ENCODE measurements around the gene C1orf56. TPM values are rescaled to one million over a fixed set of nuclear protein-coding genes. Genes with fewer than 3 reads are reported as not detected.

The C1orf56 gene
- polyA plus RNA-seq, 2 of the 4 experiments (the other 2 are of a cell fraction) = 2.9 to 6.6 TPM

DNA sequence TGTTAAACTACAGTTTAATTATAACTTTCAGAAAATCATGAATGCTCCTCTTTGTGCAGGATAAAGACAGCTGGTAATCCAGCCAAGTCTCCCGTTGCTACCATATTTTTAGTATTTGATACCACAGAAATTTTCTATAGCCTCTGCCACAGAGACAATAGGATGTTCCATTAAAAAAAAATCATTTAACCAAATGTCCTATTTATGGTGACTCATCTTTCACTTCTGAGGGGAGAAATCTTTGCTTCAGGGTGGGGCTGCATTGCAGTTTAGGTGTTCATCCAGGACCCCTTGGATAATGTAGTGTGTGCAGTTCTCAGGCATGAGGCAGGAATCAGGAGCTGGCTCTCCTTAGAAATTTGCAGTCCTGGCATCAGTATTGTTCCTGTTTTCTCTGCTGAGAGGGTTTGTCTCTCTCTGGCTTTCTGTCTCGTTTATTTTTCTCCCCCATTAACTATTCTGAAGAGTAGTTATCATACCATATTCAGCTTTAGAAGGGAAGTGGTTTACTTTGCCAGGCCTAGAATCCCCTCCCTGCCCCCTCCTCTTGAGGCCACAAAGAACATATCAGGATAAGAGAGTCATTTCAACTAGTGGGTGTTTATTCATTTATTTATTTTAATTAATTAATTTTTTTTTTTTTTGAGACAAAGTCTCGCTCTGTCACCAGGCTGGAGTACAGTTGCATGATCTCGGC, 36.2 kb upstream of the C1orf56 start:
- 70% methylated on average over 4 of the region's 4 CpGs for WGBS (ENCODE audit: missing lambda C conversion rate)
- ChIA-PET POLR2A (no interaction called here), CTCF (interaction anchor here (0.9 to 2.4 kb wide), 5 partner anchors 14 to 144 kb away, joined by 3 to 14 read pairs (median 3); partner anchors contain the start of genes C1orf56, CDC42SE1 and MLLT11)
- Histone ChIP-seq H3K4me3 (no peak overlapping the region), H3K9me3 (no peaks in the 10 kb centered on the region), H3K4me2 (peak overlapping the region; percentile 9; the same call in 1 of the 3 replicates), H3K4me1 (peaks cover 45% of the 10 kb centered on the region), H3K27ac (no peak overlapping the region)
- no peak for DNase-seq (ENCODE audit: low read depth in 1 of 2, low spot score in 1 of 2)
- no peak for ATAC-seq
- no peak for TF ChIP-seq FOSL2 (IDR thresholded peaks at IDR 0.05)
- peak; percentile 52 for TF ChIP-seq FOSL2 (CRISPR knock-in tag; IDR thresholded peaks at IDR 0.05)
- TF ChIP-seq JUN (IDR thresholded peaks at IDR 0.05) = no peak
- FAIRE-seq = no peak

DNA sequence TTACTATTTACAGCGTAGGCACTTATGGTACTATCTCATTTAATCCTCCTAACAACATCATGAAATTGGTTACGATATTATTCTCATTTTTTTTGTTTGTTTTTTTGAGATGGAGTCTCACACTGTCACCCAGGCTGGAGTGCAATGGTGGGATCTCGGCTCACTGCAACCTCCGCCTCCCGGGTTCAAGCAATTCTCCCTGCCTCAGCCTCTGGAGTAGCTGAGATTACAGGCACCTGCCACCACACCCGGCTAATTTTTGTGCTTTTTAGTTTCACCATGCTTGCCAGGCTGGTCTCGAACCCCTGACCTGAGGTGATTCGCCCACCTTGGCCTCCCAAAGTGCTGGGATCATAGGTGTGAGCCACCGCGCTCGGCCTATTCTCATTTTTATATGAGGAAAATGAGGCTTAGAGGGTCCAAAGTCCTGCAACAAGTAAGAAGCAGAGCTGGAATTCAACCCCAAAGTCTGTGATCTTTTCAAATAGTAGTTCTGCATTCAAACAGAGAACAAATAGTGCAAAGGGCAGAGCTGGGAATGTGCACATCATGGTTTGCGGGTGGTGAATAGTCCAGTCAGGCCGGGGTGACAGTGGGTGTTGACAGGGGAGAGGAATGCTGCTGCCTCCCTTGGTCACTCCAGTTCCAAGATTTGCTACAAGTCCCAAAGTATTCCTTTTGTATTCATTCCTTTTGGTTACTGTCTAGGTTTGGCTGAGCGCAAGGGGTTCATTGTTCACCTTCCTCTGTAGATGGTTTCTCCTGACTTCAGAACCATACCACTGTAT, 34.7 kb upstream of the C1orf56 start:
- H3K27ac ChIP-seq = no peak overlapping the region; a peak in 1 of 6 replicates
- peaks cover 34% of the 10 kb centered on the region for H3K4me1 ChIP-seq
- ATAC-seq (no peak), FAIRE-seq (no peak), DNase-seq (ENCODE audit: low read depth in 1 of 2, low spot score in 1 of 2) (no peak)
- H3K4me2 ChIP-seq = peak overlapping the region; percentile 5; the same call in 1 of the 3 replicates
- ChIA-PET POLR2A (no interaction called here), CTCF (interaction anchor here (1.2 to 2.4 kb wide), 2 partner anchors 12 to 33 kb away, joined by 3 to 14 read pairs; no protein-coding TSS in a partner anchor)
- no peak overlapping the region for H3K4me3 ChIP-seq
- TF ChIP-seq RNF2 (IDR thresholded peaks at IDR 0.05; ENCODE audit: borderline replicate concordance, low read depth) (no peak), POLR2A (IDR thresholded peaks at IDR 0.05; ENCODE audit: low read length) (no peak)
- H3K9me3 ChIP-seq = no peaks in the 10 kb centered on the region
- WGBS (ENCODE audit: missing lambda C conversion rate) = 78% methylated on average over 14 of the region's 14 CpGs

DNA sequence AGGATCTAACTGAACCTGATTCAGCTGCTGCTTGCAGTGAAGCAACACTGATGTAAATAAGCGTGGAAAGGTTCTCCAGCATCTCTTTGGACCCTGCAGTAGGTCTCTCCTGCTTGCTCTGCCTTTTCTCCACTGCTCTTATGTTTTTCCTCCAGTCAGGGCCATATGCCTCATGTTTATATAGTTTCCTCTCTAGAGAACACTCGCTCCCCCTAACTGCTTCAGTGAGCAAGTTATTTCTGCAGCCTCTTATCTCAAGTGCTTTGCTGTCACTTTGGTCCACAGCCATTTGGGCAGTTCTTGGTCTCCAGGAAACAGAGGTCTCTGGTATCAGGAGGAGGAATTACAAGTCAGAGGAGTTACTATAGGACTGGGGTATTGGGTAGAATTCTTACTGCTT, 34.0 kb upstream of the C1orf56 start:
- peak in 1 of 2 experiments; percentile 15; a peak in 2 of 6 replicates for ATAC-seq
- WGBS (ENCODE audit: missing lambda C conversion rate) = 74% methylated on average over 2 of the region's 2 CpGs
- ChIA-PET CTCF (interaction anchor here (1.2 to 2.4 kb wide), 2 partner anchors 11 to 34 kb away, joined by 3 to 14 read pairs; no protein-coding TSS in a partner anchor), POLR2A (no interaction called here)
- no peak for DNase-seq (ENCODE audit: low read depth in 1 of 2, low spot score in 1 of 2)
- peak overlapping the region; percentile 5; the same call in 1 of the 3 replicates for H3K4me2 ChIP-seq
- no peak for FAIRE-seq
- H3K27ac ChIP-seq = no peak overlapping the region
- H3K4me1 ChIP-seq = peaks cover 33% of the 10 kb centered on the region
- TF ChIP-seq, protein P1, sequence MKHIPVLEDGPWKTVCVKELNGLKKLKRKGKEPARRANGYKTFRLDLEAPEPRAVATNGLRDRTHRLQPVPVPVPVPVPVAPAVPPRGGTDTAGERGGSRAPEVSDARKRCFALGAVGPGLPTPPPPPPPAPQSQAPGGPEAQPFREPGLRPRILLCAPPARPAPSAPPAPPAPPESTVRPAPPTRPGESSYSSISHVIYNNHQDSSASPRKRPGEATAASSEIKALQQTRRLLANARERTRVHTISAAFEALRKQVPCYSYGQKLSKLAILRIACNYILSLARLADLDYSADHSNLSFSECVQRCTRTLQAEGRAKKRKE (CRISPR knock-in tag; IDR thresholded peaks at IDR 0.05; ENCODE audit: low read depth) = no peak
- TF ChIP-seq HOXA7 (CRISPR knock-in tag; IDR thresholded peaks at IDR 0.05) = no peak
- TF ChIP-seq RCOR1 (IDR thresholded peaks at IDR 0.05; ENCODE audit: low read depth, low read length) = no peak
- no peak for TF ChIP-seq POLR2A (IDR thresholded peaks at IDR 0.05; ENCODE audit: low read length)
- no peak for TF ChIP-seq SMC3 (IDR thresholded peaks at IDR 0.05)
- no peak for TF ChIP-seq ZNF302 (CRISPR knock-in tag; IDR thresholded peaks at IDR 0.05)
- TF ChIP-seq JUN (IDR thresholded peaks at IDR 0.05) = no peak
- H3K4me3 ChIP-seq = no peak overlapping the region
- H3K9me3 ChIP-seq = no peaks in the 10 kb centered on the region

DNA sequence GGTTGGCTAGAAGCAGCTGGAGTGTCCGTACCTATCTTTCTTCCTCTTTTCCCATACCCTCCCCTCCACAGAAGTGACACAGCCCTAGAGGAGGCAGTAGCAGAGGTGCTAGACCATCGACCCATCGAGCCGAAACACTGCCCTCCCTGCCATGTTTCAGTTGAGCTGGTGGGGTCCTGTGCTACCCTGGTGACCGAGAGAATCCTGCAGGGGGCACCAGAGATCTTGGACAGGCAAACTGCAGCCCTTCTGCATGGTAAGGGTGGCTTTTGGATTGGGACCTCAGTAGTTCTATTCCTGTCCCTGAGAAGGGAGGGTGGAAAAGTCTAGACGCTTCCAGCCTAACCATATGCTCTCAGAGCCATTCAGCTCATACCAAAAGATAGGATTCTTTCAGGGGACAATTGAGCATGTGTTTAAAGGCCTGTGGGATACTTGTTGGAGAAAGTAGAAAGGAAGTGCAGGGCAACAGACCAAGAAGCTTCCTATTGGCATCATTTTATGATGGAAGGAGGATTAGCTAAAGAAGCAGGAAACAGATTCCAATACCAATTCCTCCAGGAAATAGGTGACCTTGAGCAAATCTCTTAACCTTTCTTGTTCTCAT, 22.9 kb upstream of the C1orf56 start:
- peak; percentile 72 to 84 for DNase-seq (ENCODE audit: low read depth in 1 of 2, low spot score in 1 of 2)
- no peaks in the 10 kb centered on the region for H3K9me3 ChIP-seq
- H3K27ac ChIP-seq = no peak overlapping the region
- no peaks in the 10 kb centered on the region for H3K4me1 ChIP-seq
- H3K4me2 ChIP-seq = no peak overlapping the region
- TF ChIP-seq HOXB5 (CRISPR knock-in tag; IDR thresholded peaks at IDR 0.05) (no peak), ZNF302 (CRISPR knock-in tag; IDR thresholded peaks at IDR 0.05) (no peak), POLR2A (IDR thresholded peaks at IDR 0.05; ENCODE audit: low read length) (no peak), EP300 (IDR thresholded peaks at IDR 0.05) (no peak), JUN (IDR thresholded peaks at IDR 0.05) (no peak), ZSCAN20 (CRISPR knock-in tag; IDR thresholded peaks at IDR 0.05) (no peak), FOSL2 (IDR thresholded peaks at IDR 0.05) (no peak), FOSL2 (CRISPR knock-in tag; IDR thresholded peaks at IDR 0.05) (no peak), RAD21 (conservative IDR thresholded peaks at IDR 0.05 in 1 of 2, IDR thresholded peaks at IDR 0.05 in 1 of 2) (peak; percentile 66 to 82), TP53 (CRISPR knock-in tag; IDR thresholded peaks at IDR 0.05) (no peak), CHD2 (IDR thresholded peaks at IDR 0.05; ENCODE audit: low read length, partially characterized antibody) (no peak), SMC3 (IDR thresholded peaks at IDR 0.05) (peak; percentile 44)
- TF ChIP-seq, protein P2, sequence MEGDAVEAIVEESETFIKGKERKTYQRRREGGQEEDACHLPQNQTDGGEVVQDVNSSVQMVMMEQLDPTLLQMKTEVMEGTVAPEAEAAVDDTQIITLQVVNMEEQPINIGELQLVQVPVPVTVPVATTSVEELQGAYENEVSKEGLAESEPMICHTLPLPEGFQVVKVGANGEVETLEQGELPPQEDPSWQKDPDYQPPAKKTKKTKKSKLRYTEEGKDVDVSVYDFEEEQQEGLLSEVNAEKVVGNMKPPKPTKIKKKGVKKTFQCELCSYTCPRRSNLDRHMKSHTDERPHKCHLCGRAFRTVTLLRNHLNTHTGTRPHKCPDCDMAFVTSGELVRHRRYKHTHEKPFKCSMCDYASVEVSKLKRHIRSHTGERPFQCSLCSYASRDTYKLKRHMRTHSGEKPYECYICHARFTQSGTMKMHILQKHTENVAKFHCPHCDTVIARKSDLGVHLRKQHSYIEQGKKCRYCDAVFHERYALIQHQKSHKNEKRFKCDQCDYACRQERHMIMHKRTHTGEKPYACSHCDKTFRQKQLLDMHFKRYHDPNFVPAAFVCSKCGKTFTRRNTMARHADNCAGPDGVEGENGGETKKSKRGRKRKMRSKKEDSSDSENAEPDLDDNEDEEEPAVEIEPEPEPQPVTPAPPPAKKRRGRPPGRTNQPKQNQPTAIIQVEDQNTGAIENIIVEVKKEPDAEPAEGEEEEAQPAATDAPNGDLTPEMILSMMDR (IDR thresholded peaks at IDR 0.05) = peak; percentile 57
- ATAC-seq = peak; percentile 98 to 99
- FAIRE-seq = no peak
- ChIA-PET POLR2A (no interaction called here), CTCF (interaction anchor here (0.6 to 6.7 kb wide), 21 partner anchors 8 to 270 kb away, joined by 3 to 62 read pairs (median 4); partner anchors contain the start of genes ANXA9, BNIPL, C1orf56 and LYSMD1)
- WGBS (ENCODE audit: missing lambda C conversion rate) = 63% methylated on average over 6 of the region's 6 CpGs
- no peak overlapping the region for H3K4me3 ChIP-seq
